K562 (cell line): ENCODE data around the gene ADPRM. TPM values are rescaled to one million over a fixed set of nuclear protein-coding genes. Genes with fewer than 3 reads are reported as not detected.

Experiments used
- ATAC-seq: fragments of 200-7000 bp; cut with Tn5 transposase; 3 replicates; pipeline ENCODE4 v1.9.1; 2020; ENCODE audit warnings: moderate library complexity
- BruUV-seq: library from RNA; stranded (reverse); fragments of 400-500 nt; replicated peaks from 2 replicates; lab custom pipeline; 2021; lab: Mats Ljungman, UMichigan
- CTCF ChIA-PET: fragments of 300-600 bp; formaldehyde crosslinking; extraction: SDS; loops from one replicate; lab custom pipeline; 2021; ENCODE audit warnings: low intra/inter-chr PET ratio; lab: Yijun Ruan, JAX
- POLR2A ChIA-PET: fragments of 300-600, 350-650 bp; sonication (Branson Sonifier 250); formaldehyde crosslinking; extraction: SDS; loops from one replicate; lab custom pipeline; 2021; ENCODE audit warnings: antibody characterized with exemption, inconsistent platforms; lab: Yijun Ruan, JAX
- DNase-seq, 4 experiments: peaks; one replicate each; pipeline versions ENCODE4 v3.0.0 to v3.0.0-alpha.2; 2011 to 2018; ENCODE audit warnings: low spot score in 3 of 4, mixed read lengths in 3 of 4; ENCODE audit errors: extremely low read depth in 1 of 4
- FAIRE-seq: peaks from 2 replicates; lab custom pipeline; 2011; peaks lifted over from hg19 to GRCh38; lab: Jason Lieb, UNC
- H2AFZ ChIP-seq: 2 replicates; pipeline ENCODE4 v1.6.0; 2011; ENCODE audit warnings: low read depth, low read length, control low read depth, inconsistent platforms
- H3K27ac ChIP-seq: fragments of 200-600 bp; 3 replicates; pipeline ENCODE4 v1.8.0; 2011; ENCODE audit warnings: low read depth, mild to moderate bottlenecking, control low read depth, inconsistent platforms, low read length, moderate library complexity, mixed read lengths; ENCODE audit errors: extremely low read depth
- H3K27me3 ChIP-seq, 2 experiments: fragments of 300-600 bp in 1 of 2; 2 replicates in 1 of 2; 3 replicates in 1 of 2; pipeline versions ENCODE4 v1.6.0 to v1.8.0; 2011; ENCODE audit warnings: inconsistent platforms in 2 of 2, low read length in 2 of 2, mild to moderate bottlenecking in 1 of 2, mixed read lengths in 1 of 2, moderate library complexity in 1 of 2; ENCODE audit not compliant: control insufficient read depth in 2 of 2, insufficient read depth in 2 of 2
- H3K36me3 ChIP-seq: fragments of 300-600 bp; 3 replicates; pipeline ENCODE4 v1.8.0; 2011; ENCODE audit warnings: mild to moderate bottlenecking, low read length, inconsistent platforms; ENCODE audit not compliant: control insufficient read depth, insufficient read depth
- H3K4me1 ChIP-seq, 2 experiments: fragments of 200-600 bp in 1 of 2; replicated peaks in 1 of 2; 2 replicates in 1 of 2; 3 replicates in 1 of 2; pipeline versions ENCODE4 v1.5.1 to v1.8.0; 2011; ENCODE audit warnings: inconsistent platforms in 2 of 2, low read length in 2 of 2, mild to moderate bottlenecking in 1 of 2, mixed read lengths in 1 of 2, moderate library complexity in 1 of 2; ENCODE audit not compliant: control insufficient read depth in 2 of 2, insufficient read depth in 2 of 2
- H3K4me2 ChIP-seq: 2 replicates; pipeline ENCODE4 v1.6.1; 2011; ENCODE audit warnings: low read length, control low read depth, inconsistent platforms, mixed read lengths; ENCODE audit not compliant: insufficient read depth
- H3K4me3 ChIP-seq: fragments of 200-600 bp; sonication (generic), shearing (Covaris generic); 2 replicates; pipeline ENCODE4 v1.5.1; 2016; ENCODE audit warnings: control low read depth, inconsistent platforms
- H3K79me2 ChIP-seq: fragments of 200-600 bp; 3 replicates; pipeline ENCODE4 v1.8.0; 2011; ENCODE audit warnings: low read length, inconsistent platforms; ENCODE audit not compliant: control insufficient read depth, insufficient read depth
- H3K9ac ChIP-seq, 2 experiments: 2 replicates each; pipeline versions ENCODE4 v1.6.0 to v1.6.1; 2011; ENCODE audit warnings: low read depth in 2 of 2, low read length in 2 of 2, control low read depth in 1 of 2, inconsistent platforms in 1 of 2, mild to moderate bottlenecking in 1 of 2, mixed read lengths in 1 of 2; ENCODE audit not compliant: insufficient read depth in 1 of 2
- H3K9me1 ChIP-seq: one replicate; pipeline ENCODE4 v1.6.0; 2011; ENCODE audit warnings: inconsistent platforms, mild to moderate bottlenecking, low read length, moderate library complexity; ENCODE audit not compliant: control insufficient read depth, insufficient read depth
- H3K9me3 ChIP-seq: replicated peaks from 2 replicates; pipeline ENCODE4 v1.5.1; 2011; ENCODE audit warnings: low read depth, low read length, inconsistent platforms; ENCODE audit not compliant: control insufficient read depth, insufficient read depth
- H4K20me1 ChIP-seq: replicated peaks from 2 replicates; pipeline ENCODE4 v1.6.1; 2011; ENCODE audit warnings: low read length, inconsistent platforms, mixed read lengths; ENCODE audit not compliant: control insufficient read depth, insufficient read depth
- ESRRA ChIP-seq: fragments of 450-650 bp; IDR thresholded peaks from 2 replicates; pipeline ENCODE4 v1.6.1; 2014; ENCODE audit warnings: low read depth, mild to moderate bottlenecking, moderate library complexity, borderline replicate concordance
- HMGN3 ChIP-seq: IDR thresholded peaks from 2 replicates; pipeline ENCODE4 v1.6.1; 2011; ENCODE audit warnings: borderline replicate concordance, low read depth, mild to moderate bottlenecking, mixed read lengths, low read length; ENCODE audit not compliant: insufficient read length; ENCODE audit errors: extremely low read depth
- HNRNPH1 ChIP-seq: fragments of 200-400 bp; formaldehyde crosslinking; optimal IDR thresholded peaks from 2 replicates; pipeline ENCODE3; 2017; ENCODE audit warnings: low read depth, mild to moderate bottlenecking, low read length, moderate library complexity
- MAZ ChIP-seq, 2 experiments: fragments of 450-650 bp in 1 of 2; sonication (generic) in 1 of 2; formaldehyde crosslinking; IDR thresholded peaks in 1 of 2; conservative IDR thresholded peaks in 1 of 2; 2 replicates each; pipeline versions ENCODE4 v1.4.0 to v1.5.0; 2020; ENCODE audit warnings: mild to moderate bottlenecking in 1 of 2, missing genetic modification reagents in 1 of 2
- PHB2 ChIP-seq: fragments of 450-650 bp; IDR thresholded peaks from 2 replicates; pipeline ENCODE4 v1.6.1; 2017; ENCODE audit warnings: low read depth
- POLR2H ChIP-seq: IDR thresholded peaks from 2 replicates; pipeline ENCODE4 v1.6.1; 2016; ENCODE audit warnings: missing genetic modification characterization, low read depth, mild to moderate bottlenecking, control low read depth, missing compliant biosample characterization, moderate library complexity
- SNRNP70 ChIP-seq: fragments of 200-400 bp; formaldehyde crosslinking; optimal IDR thresholded peaks from 2 replicates; pipeline ENCODE3; 2017; ENCODE audit warnings: low read depth, low read length
- TEAD4 ChIP-seq, 2 experiments: sonication (generic) in 1 of 2; formaldehyde crosslinking in 1 of 2; IDR thresholded peaks; 2 replicates each; pipeline versions ENCODE4 v1.6.1 to v1.8.0; 2012 to 2022; ENCODE audit warnings: borderline replicate concordance in 1 of 2, inconsistent platforms in 1 of 2, low read length in 1 of 2, mild to moderate bottlenecking in 1 of 2, missing genetic modification reagents in 1 of 2
- ZNF184 ChIP-seq: sonication (generic); formaldehyde crosslinking; IDR thresholded peaks from 2 replicates; pipeline ENCODE4 v1.5.0; 2020; ENCODE audit warnings: missing genetic modification reagents
- WGBS: fragments of 100-300 bp; shearing (Covaris generic); methylation state at CpG from one replicate; pipeline ENCODE4 v1.1.6; 2016; ENCODE audit warnings: low coverage, mixed read lengths; ENCODE audit not compliant: insufficient coverage; ENCODE audit errors: missing lambda C conversion rate; 5-methylcytosine and 5-hydroxymethylcytosine counted together
- in situ Hi-C: fragments of 300-500 bp; cut with MboI; formaldehyde crosslinking; loops from 4 replicates; pipeline ENCODE4 v1.15.0; 2018; ENCODE audit warnings: inconsistent platforms, mixed read lengths
- intact Hi-C: fragments of 100-400 bp; cut with micrococcal nuclease; formaldehyde crosslinking; loops from 2 replicates; pipeline ENCODE4 v1.14.2; 2022
- polyA plus RNA-seq, 8 experiments: library from polyadenylated mRNA; depleted of rRNA in 4 of 8; stranded (reverse) in 5 of 8; unstranded in 3 of 8; fragments of >200 nt; fragmentation: Nextera tagmentation in 2 of 8; fragmentation: Illumina TruSeq in 1 of 8; extraction: Ambion mirVana in 2 of 8; extraction: Trizol in 1 of 8; gene quantifications; 2 replicates each; pipeline versions ENCODE4 v1.2.1 to v1.2.3, GENCODE V29; 2011 to 2014; ENCODE audit warnings: inconsistent platforms in 1 of 8, missing spikeins in 1 of 8
- total RNA-seq, 7 experiments: library from RNA; depleted of rRNA in 6 of 7; stranded (reverse); fragments of >200 nt in 6 of 7; fragmentation: Illumina TruSeq in 2 of 7; extraction: Trizol in 2 of 7; gene quantifications; 2 replicates each; pipeline versions ENCODE4 v1.2.1 to v1.2.3, GENCODE V29; 2011 to 2021; ENCODE audit warnings: low replicate concordance in 1 of 7

ADPRM gene
- total and polyA plus RNA-seq, 9 of the 15 experiments (the other 6 are each of a cell fraction or from before 2014, with no cell fraction given): 4.7 to 17.6 (median 6.2) TPM

DNA sequence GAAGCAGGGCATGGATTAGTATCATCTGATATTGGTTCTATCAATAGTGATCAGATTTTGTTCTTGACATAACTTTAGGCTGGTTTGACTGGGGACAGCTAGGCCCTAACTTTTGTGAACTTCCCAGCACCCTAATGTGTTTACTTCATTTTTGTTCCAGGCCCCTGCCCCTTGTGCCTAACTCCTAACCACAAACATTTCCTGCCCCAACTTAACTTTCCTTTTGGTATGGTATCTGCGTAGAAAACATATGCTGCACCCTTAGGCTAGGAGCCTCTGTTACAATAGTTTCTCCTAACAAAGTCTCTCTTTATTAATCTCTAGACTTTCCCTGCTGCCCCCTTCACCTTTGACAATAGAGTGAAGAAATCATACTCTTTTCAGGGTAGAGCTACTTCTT, 2.5 kb downstream of the ADPRM start:
- H3K9ac ChIP-seq: no peak overlapping the region
- no peak overlapping the region for H3K4me3 ChIP-seq
- intact Hi-C loops: no loop called here
- H3K79me2 ChIP-seq: peaks cover 47% of the 10 kb centered on the region
- no TSS peak for BruUV-seq
- no peak for DNase-seq
- ChIA-PET POLR2A (no interaction called here), CTCF (no interaction called here)
- in situ Hi-C loops: no loop called here
- no peaks in the 10 kb centered on the region for H3K9me1 ChIP-seq
- H3K27me3 ChIP-seq: no peaks in the 10 kb centered on the region
- no peaks in the 10 kb centered on the region for H3K9me3 ChIP-seq
- TF ChIP-seq PHB2: no peak
- no peak for TF ChIP-seq ZNF184 (CRISPR knock-in tag)
- TF ChIP-seq ESRRA: no peak
- TF ChIP-seq HMGN3: no peak
- no peak for TF ChIP-seq HNRNPH1
- TF ChIP-seq MAZ (CRISPR knock-in tag; conservative IDR thresholded peaks at IDR 0.05 in 1 of 2, IDR thresholded peaks at IDR 0.05 in 1 of 2): no peak
- no peak for TF ChIP-seq SNRNP70
- TF ChIP-seq TEAD4 (IDR thresholded peaks at IDR 0.05; ENCODE audit: low read length): no peak
- no peak for TF ChIP-seq TEAD4 (CRISPR knock-in tag; IDR thresholded peaks at IDR 0.05; ENCODE audit: borderline replicate concordance)
- no peak for TF ChIP-seq POLR2H (tag)
- no peak for ATAC-seq
- H3K4me2 ChIP-seq: no peak overlapping the region
- H2AFZ ChIP-seq: no peak overlapping the region
- WGBS: 82% methylated on average over 1 of the region's 1 CpG
- no peak for FAIRE-seq
- no peak overlapping the region for H3K27ac ChIP-seq
- H4K20me1 ChIP-seq: no peaks in the 10 kb centered on the region
- H3K4me1 ChIP-seq: peaks cover 0 to 3% of the 10 kb centered on the region in 2 experiments; a peak in 2 of 5 replicates
- H3K36me3 ChIP-seq: peaks cover 10% of the 10 kb centered on the region; the same call in 2 of the 3 replicates
